Fibroblast of lung (primary cell): ENCODE results near the gene C3orf49. TPM values are rescaled to one million over a fixed set of nuclear protein-coding genes. Genes with fewer than 3 reads are reported as not detected.

Source experiments
- DNase-seq, 2 donors: peaks; one replicate each; pipeline versions ENCODE4 v3.0.0 to v3.0.0-alpha.2; 2010; ENCODE audit warnings: low read depth in 2 of 2
- H2AFZ ChIP-seq: 2 replicates; pipeline ENCODE4 v1.5.1; 2012; ENCODE audit warnings: low read length, control low read depth, inconsistent platforms
- H3K27ac ChIP-seq: 2 replicates; pipeline ENCODE4 v1.5.1; 2011; ENCODE audit warnings: low read length, control low read depth; ENCODE audit not compliant: insufficient read depth
- H3K27me3 ChIP-seq: 2 replicates; pipeline ENCODE4 v1.5.1; 2011; ENCODE audit warnings: mild to moderate bottlenecking, low read length; ENCODE audit not compliant: control insufficient read depth, insufficient read depth
- H3K36me3 ChIP-seq: 2 replicates; pipeline ENCODE4 v1.5.1; 2011; ENCODE audit warnings: low read length; ENCODE audit not compliant: control insufficient read depth, insufficient read depth
- H3K4me1 ChIP-seq: 2 replicates; pipeline ENCODE4 v1.5.1; 2011; ENCODE audit warnings: low read length; ENCODE audit not compliant: control insufficient read depth, insufficient read depth; ENCODE audit errors: extremely low read depth
- H3K4me2 ChIP-seq: 2 replicates; pipeline ENCODE4 v1.5.1; 2011; ENCODE audit warnings: low read length, control low read depth; ENCODE audit not compliant: insufficient read depth; ENCODE audit errors: extremely low read depth
- H3K4me3 ChIP-seq, 4 experiments: fragments of 200-600 bp in 1 of 4; sonication (generic) in 1 of 4; replicated peaks in 1 of 4; 2 replicates each; pipeline ENCODE4 v1.5.1; 2011 to 2016; ENCODE audit warnings: low read length in 4 of 4, low read depth in 3 of 4, mild to moderate bottlenecking in 3 of 4, control low read depth in 2 of 4, inconsistent platforms in 1 of 4, mixed read lengths in 1 of 4; ENCODE audit not compliant: insufficient read depth in 1 of 4; ENCODE audit errors: control extremely low read depth in 1 of 4
- H3K79me2 ChIP-seq: 2 replicates; pipeline ENCODE4 v1.5.1; 2012; ENCODE audit warnings: mild to moderate bottlenecking, low read length, inconsistent platforms; ENCODE audit not compliant: control insufficient read depth, insufficient read depth
- H3K9ac ChIP-seq: 2 replicates; pipeline ENCODE4 v1.5.1; 2011; ENCODE audit warnings: mild to moderate bottlenecking, low read length, control low read depth; ENCODE audit not compliant: insufficient read depth
- H3K9me3 ChIP-seq: 2 replicates; pipeline ENCODE4 v1.5.1; 2012; ENCODE audit warnings: low read depth, low read length; ENCODE audit not compliant: control insufficient read depth, insufficient read depth
- H4K20me1 ChIP-seq: 2 replicates; pipeline ENCODE4 v1.5.1; 2011; ENCODE audit warnings: low read length; ENCODE audit not compliant: control insufficient read depth, insufficient read depth; ENCODE audit errors: extremely low read depth
- CTCF ChIP-seq, 2 donors: IDR thresholded peaks in 1 of 2; conservative IDR thresholded peaks in 1 of 2; 1 replicate in 1 of 2; 2 replicates in 1 of 2; pipeline ENCODE4 v1.5.1; 2011 to 2012; ENCODE audit warnings: low read length in 2 of 2, control low read depth in 1 of 2, inconsistent platforms in 1 of 2, low read depth in 1 of 2, mild to moderate bottlenecking in 1 of 2
- EZH2 ChIP-seq: IDR thresholded peaks from 2 replicates; pipeline ENCODE4 v1.5.1; 2012; ENCODE audit warnings: low read length, control low read depth, mild to moderate bottlenecking; ENCODE audit errors: missing control alignments
- polyA plus RNA-seq, 2 donors: library from polyadenylated mRNA; depleted of rRNA in 1 of 2; stranded (reverse) in 1 of 2; unstranded in 1 of 2; fragments of >200 nt; gene quantifications; 2 replicates each; pipeline ENCODE4 v1.2.1, GENCODE V29; 2011 to 2012; ENCODE audit warnings: missing spikeins in 1 of 2
- total RNA-seq: library from RNA; depleted of rRNA; stranded (reverse); fragments of >200 nt; gene quantifications from 2 replicates; pipeline ENCODE4 v1.2.1, GENCODE V29; 2014

Gene C3orf49
- total and polyA plus RNA-seq, 2 donors (not counting 1 experiment from before 2014, with no cell fraction given) = not detected

DNA sequence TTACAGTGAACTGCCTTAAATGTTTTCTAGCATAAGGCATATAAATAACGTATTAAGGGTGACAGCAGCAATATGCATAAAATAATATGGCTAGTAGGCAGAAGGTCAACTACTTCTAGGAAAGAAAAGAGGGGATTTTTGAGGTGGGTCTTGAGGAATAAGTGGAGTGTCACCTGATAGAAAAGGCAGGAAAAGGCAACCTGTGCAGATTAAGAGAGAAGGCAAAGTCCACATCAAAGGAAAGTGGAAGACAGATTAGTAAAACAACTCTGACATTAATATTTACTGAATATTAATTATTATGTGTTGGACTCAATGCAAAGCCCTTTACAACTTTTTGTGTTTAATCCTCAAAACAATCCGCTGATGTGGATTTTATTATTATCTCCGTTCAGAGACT lies 41.7 kb downstream of the C3orf49 start:
- no peaks in the 10 kb centered on the region for H4K20me1 ChIP-seq

GRCh38 chr3:63861306-63861705 lies 42.2 kb downstream of the C3orf49 start:
- DNase-seq = no peak
- H4K20me1 ChIP-seq = no peaks in the 10 kb centered on the region

More for the DNA sequence above, 41.7 kb downstream of the C3orf49 start:
- Histone ChIP-seq H3K27me3 (no peaks in the 10 kb centered on the region), H3K79me2 (peaks cover 49% of the 10 kb centered on the region), H3K27ac (no peak overlapping the region), H3K4me3 (no peak overlapping the region), H3K9me3 (no peaks in the 10 kb centered on the region), H2AFZ (no peak overlapping the region), H3K4me2 (no peak overlapping the region), H3K4me1 (no peaks in the 10 kb centered on the region), H3K36me3 (no peaks in the 10 kb centered on the region), H3K9ac (no peak overlapping the region)
- TF ChIP-seq EZH2 (no peak), CTCF (conservative IDR thresholded peaks at IDR 0.05 in 1 of 2, IDR thresholded peaks at IDR 0.05 in 1 of 2; ENCODE audit: low read depth in 1 of 2, low read length in 2 of 2) (no peak)
- no peak for DNase-seq

DNA sequence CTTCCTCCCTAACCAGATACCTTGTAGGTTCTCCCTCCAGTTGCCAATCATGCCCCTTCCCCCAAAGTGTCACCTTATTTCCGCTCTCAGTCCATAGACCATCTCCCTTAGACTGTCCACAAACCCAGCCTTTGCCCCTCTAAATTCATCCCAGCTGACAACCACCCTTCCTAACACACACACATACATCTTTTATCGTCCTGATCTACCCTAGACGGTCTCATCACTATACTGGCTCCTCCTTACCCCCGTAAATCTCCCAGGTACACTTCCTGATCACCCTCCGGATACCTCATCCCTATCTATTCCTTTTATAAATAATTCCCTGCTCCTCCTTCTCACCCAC lies 43.7 kb downstream of the C3orf49 start:
- Histone ChIP-seq H3K27ac (peak overlapping the region; percentile 74), H3K9me3 (no peaks in the 10 kb centered on the region), H3K36me3 (no peaks in the 10 kb centered on the region), H4K20me1 (no peaks in the 10 kb centered on the region), H3K4me1 (no peaks in the 10 kb centered on the region), H3K27me3 (no peaks in the 10 kb centered on the region), H3K4me2 (peak overlapping the region; percentile 88), H2AFZ (peak overlapping the region; percentile 66), H3K9ac (peak overlapping the region; percentile 98), H3K4me3 (peak overlapping the region; percentile 57 to 94 (median 78)), H3K79me2 (peaks cover 50% of the 10 kb centered on the region)
- TF ChIP-seq EZH2 (no peak), CTCF (conservative IDR thresholded peaks at IDR 0.05 in 1 of 2, IDR thresholded peaks at IDR 0.05 in 1 of 2; ENCODE audit: low read depth in 1 of 2, low read length in 2 of 2) (no peak)
- no peak for DNase-seq

More at GRCh38 chr3:63861306-63861705, 42.2 kb downstream of the C3orf49 start:
- Histone ChIP-seq H3K9me3 (no peaks in the 10 kb centered on the region), H2AFZ (no peak overlapping the region), H3K9ac (no peak overlapping the region), H3K4me1 (no peaks in the 10 kb centered on the region), H3K4me2 (no peak overlapping the region), H3K36me3 (no peaks in the 10 kb centered on the region), H3K4me3 (no peak overlapping the region), H3K27me3 (no peaks in the 10 kb centered on the region), H3K79me2 (peaks cover 53% of the 10 kb centered on the region), H3K27ac (no peak overlapping the region)
- TF ChIP-seq EZH2 (no peak), CTCF (conservative IDR thresholded peaks at IDR 0.05 in 1 of 2, IDR thresholded peaks at IDR 0.05 in 1 of 2; ENCODE audit: low read depth in 1 of 2, low read length in 2 of 2) (no peak)
